Mesenchymal stem cell (in vitro differentiated cells and primary cell): ENCODE data around the gene SPHK1.

Source experiments
- DNase-seq: peaks from one replicate; pipeline ENCODE4 v3.0.0-alpha.2; 2013
- H2AFZ ChIP-seq: one replicate; pipeline ENCODE4 v1.6.1; 2013; ENCODE audit warnings: low read depth, mild to moderate bottlenecking, control low read depth, inconsistent platforms, low read length, moderate library complexity
- H2AK5ac ChIP-seq: 2 replicates; pipeline ENCODE4 v1.6.1; 2013; ENCODE audit warnings: low read length, moderate library complexity, mild to moderate bottlenecking, inconsistent platforms; ENCODE audit not compliant: severe bottlenecking
- H2BK120ac ChIP-seq: one replicate; pipeline ENCODE4 v1.6.1; 2013; ENCODE audit warnings: low read depth, mild to moderate bottlenecking, inconsistent platforms, low read length, moderate library complexity
- H2BK12ac ChIP-seq, 2 experiments: one replicate each; pipeline ENCODE4 v1.6.1; 2013; ENCODE audit warnings: inconsistent platforms in 2 of 2, low read length in 2 of 2, mild to moderate bottlenecking in 2 of 2, moderate library complexity in 2 of 2, control low read depth in 1 of 2
- H2BK15ac ChIP-seq: one replicate; pipeline ENCODE4 v1.6.1; 2013; ENCODE audit warnings: mild to moderate bottlenecking, low read depth, inconsistent platforms; ENCODE audit not compliant: poor library complexity, severe bottlenecking
- H2BK5ac ChIP-seq: 2 replicates; pipeline ENCODE4 v1.6.1; 2013; ENCODE audit warnings: low read depth, mild to moderate bottlenecking, low read length, control low read depth, inconsistent platforms; ENCODE audit not compliant: poor library complexity, severe bottlenecking
- H3K14ac ChIP-seq, 2 experiments: one replicate each; pipeline ENCODE4 v1.6.1; 2013; ENCODE audit warnings: inconsistent platforms in 2 of 2, low read length in 2 of 2, control low read depth in 1 of 2, mild to moderate bottlenecking in 1 of 2, moderate library complexity in 1 of 2
- H3K18ac ChIP-seq, 2 experiments: one replicate each; pipeline ENCODE4 v1.6.1; 2013; ENCODE audit warnings: inconsistent platforms in 2 of 2, low read length in 2 of 2, control low read depth in 1 of 2, low read depth in 1 of 2, mild to moderate bottlenecking in 1 of 2
- H3K23ac ChIP-seq, 2 experiments: one replicate each; pipeline ENCODE4 v1.6.1; 2013; ENCODE audit warnings: inconsistent platforms in 2 of 2, low read length in 2 of 2, mild to moderate bottlenecking in 2 of 2, moderate library complexity in 2 of 2, control low read depth in 1 of 2
- H3K27ac ChIP-seq: 2 replicates; pipeline ENCODE4 v1.5.1; 2013; ENCODE audit warnings: mild to moderate bottlenecking, moderate library complexity, low read length, control low read depth, inconsistent platforms; ENCODE audit not compliant: poor library complexity, severe bottlenecking
- H3K27me3 ChIP-seq, 2 experiments: 2 replicates each; pipeline versions ENCODE4 v1.6.1 to v1.7.0; 2013; ENCODE audit warnings: low read length in 2 of 2, mild to moderate bottlenecking in 2 of 2, moderate library complexity in 2 of 2, control low read depth in 1 of 2, inconsistent platforms in 1 of 2; ENCODE audit not compliant: control insufficient read depth in 1 of 2, insufficient read depth in 1 of 2
- H3K36me3 ChIP-seq, 2 experiments: 2 replicates each; pipeline versions ENCODE4 v1.6.1 to v1.7.0; 2013; ENCODE audit warnings: low read length in 2 of 2, control low read depth in 1 of 2, inconsistent platforms in 1 of 2, low read depth in 1 of 2, mild to moderate bottlenecking in 1 of 2; ENCODE audit not compliant: insufficient read depth in 2 of 2, control insufficient read depth in 1 of 2
- H3K4ac ChIP-seq, 2 experiments: one replicate each; pipeline ENCODE4 v1.6.1; 2013; ENCODE audit warnings: inconsistent platforms in 2 of 2, low read length in 2 of 2, mild to moderate bottlenecking in 2 of 2, moderate library complexity in 2 of 2, control low read depth in 1 of 2, low read depth in 1 of 2
- H3K4me1 ChIP-seq: 2 replicates; pipeline ENCODE4 v1.6.1; 2013; ENCODE audit warnings: low read depth, low read length, control low read depth; ENCODE audit not compliant: control insufficient read depth, insufficient read depth
- H3K4me2 ChIP-seq: 2 replicates; pipeline ENCODE4 v1.6.1; 2013; ENCODE audit warnings: low read length, mild to moderate bottlenecking, inconsistent platforms; ENCODE audit not compliant: poor library complexity, severe bottlenecking
- H3K4me3 ChIP-seq, 2 experiments: 2 replicates each; pipeline versions ENCODE4 v1.5.1 to v1.7.0; 2013; ENCODE audit warnings: low read length in 2 of 2, mild to moderate bottlenecking in 2 of 2, control low read depth in 1 of 2, low read depth in 1 of 2; ENCODE audit not compliant: insufficient read depth in 1 of 2
- H3K79me1 ChIP-seq: replicated peaks from 2 replicates; pipeline ENCODE4 v1.6.1; 2013; ENCODE audit warnings: mild to moderate bottlenecking, control low read depth, low read length, inconsistent platforms; ENCODE audit not compliant: poor library complexity, severe bottlenecking
- H3K9ac ChIP-seq: 2 replicates; pipeline ENCODE4 v1.7.0; 2013; ENCODE audit warnings: mild to moderate bottlenecking, low read length, moderate library complexity
- H3K9me3 ChIP-seq: 2 replicates; pipeline ENCODE4 v1.7.0; 2013; ENCODE audit warnings: mild to moderate bottlenecking, low read length; ENCODE audit not compliant: control insufficient read depth
- H4K8ac ChIP-seq: one replicate; pipeline ENCODE4 v1.6.1; 2013; ENCODE audit warnings: inconsistent platforms, mild to moderate bottlenecking, low read length, moderate library complexity
- H4K91ac ChIP-seq: one replicate; pipeline ENCODE4 v1.6.1; 2013; ENCODE audit warnings: mild to moderate bottlenecking, low read length, inconsistent platforms
- WGBS: methylation state at CpG from one replicate; pipeline ENCODE4 v1.1.7; 2013; ENCODE audit warnings: mixed read lengths; 5-methylcytosine and 5-hydroxymethylcytosine counted together

Gene SPHK1

DNA sequence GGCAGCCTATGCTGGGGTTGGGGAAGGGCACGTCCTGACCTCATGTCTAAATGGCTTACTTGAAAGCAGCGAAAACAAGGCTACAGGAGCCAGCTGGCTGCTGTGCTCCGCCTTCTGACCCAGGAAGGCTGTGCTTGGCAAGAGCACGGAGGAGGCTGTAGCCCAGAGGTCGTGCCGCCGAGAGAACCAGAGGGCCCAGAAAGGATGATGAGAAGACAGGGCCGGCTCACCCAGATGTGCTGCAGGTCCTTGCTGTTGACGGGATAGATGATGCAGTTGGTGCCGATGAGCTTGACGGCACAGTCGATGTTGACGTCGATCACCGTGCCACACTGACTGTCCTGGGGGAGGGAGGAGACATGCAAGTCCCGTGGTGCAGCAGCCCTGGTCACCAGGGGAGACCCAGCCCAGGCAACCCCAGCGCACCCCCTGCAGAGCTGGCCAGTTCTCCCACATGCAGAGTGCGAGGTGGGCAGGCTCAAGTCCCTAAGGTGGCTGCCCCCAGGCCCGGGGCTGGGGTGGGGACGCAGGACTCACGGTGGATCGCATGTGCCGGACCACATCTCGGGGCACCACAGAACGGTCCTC is 20.7 kb downstream of the SPHK1 start:
- Histone ChIP-seq H2AFZ (no peak overlapping the region), H2BK12ac (peak overlapping the region in 1 of 2 experiments; percentile 32), H3K4me2 (no peak overlapping the region), H3K4ac (no peak overlapping the region), H3K23ac (peak overlapping the region in 1 of 2 experiments; percentile 11), H3K4me1 (peaks cover 13% of the 10 kb centered on the region), H3K9me3 (no peaks in the 10 kb centered on the region), H2BK15ac (no peak overlapping the region), H2BK120ac (no peak overlapping the region), H3K79me1 (peaks cover 49% of the 10 kb centered on the region), H3K36me3 (peaks cover 47 to 63% of the 10 kb centered on the region in 2 experiments), H3K27ac (no peak overlapping the region), H2AK5ac (no peak overlapping the region), H2BK5ac (no peak overlapping the region), H4K91ac (no peak overlapping the region), H4K8ac (no peak overlapping the region), H3K4me3 (no peak overlapping the region), H3K9ac (no peak overlapping the region), H3K18ac (no peak overlapping the region), H3K27me3 (no peaks in the 10 kb centered on the region), H3K14ac (peak overlapping the region in 1 of 2 experiments; percentile 11)
- no peak for DNase-seq
- WGBS, result 96% methylated on average over 25 of the region's 25 CpGs

DNA sequence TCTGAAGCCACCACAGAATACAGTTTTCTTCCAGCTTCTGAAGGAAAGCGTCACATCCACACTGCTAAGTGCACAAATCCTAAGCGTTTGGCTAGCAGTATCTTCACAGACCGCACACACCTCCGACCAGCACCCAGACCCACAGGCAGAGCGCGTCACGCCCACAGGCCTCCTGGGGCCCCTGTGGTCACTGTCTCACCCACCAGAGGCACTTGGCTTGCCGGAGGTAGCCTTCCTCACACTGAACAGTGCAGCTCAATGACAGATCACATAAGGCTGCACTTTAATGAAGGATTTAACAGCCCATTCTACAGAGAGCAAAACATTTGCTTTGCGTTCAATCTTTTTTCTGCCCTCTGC is 21.2 kb downstream of the SPHK1 start:
- Histone ChIP-seq H3K4ac (no peak overlapping the region), H2BK120ac (no peak overlapping the region), H3K9ac (no peak overlapping the region), H2AK5ac (no peak overlapping the region), H3K27ac (no peak overlapping the region), H3K18ac (no peak overlapping the region), H2BK12ac (no peak overlapping the region), H3K79me1 (peaks cover 51% of the 10 kb centered on the region), H2BK15ac (no peak overlapping the region), H3K27me3 (no peaks in the 10 kb centered on the region), H3K4me3 (no peak overlapping the region), H4K8ac (no peak overlapping the region), H2BK5ac (no peak overlapping the region), H3K4me2 (no peak overlapping the region), H4K91ac (no peak overlapping the region), H2AFZ (no peak overlapping the region), H3K9me3 (no peaks in the 10 kb centered on the region), H3K4me1 (peaks cover 13% of the 10 kb centered on the region), H3K14ac (no peak overlapping the region), H3K36me3 (peaks cover 42 to 63% of the 10 kb centered on the region in 2 experiments), H3K23ac (no peak overlapping the region)
- no peak for DNase-seq
- 97% methylated on average over 9 of the region's 9 CpGs for WGBS

DNA sequence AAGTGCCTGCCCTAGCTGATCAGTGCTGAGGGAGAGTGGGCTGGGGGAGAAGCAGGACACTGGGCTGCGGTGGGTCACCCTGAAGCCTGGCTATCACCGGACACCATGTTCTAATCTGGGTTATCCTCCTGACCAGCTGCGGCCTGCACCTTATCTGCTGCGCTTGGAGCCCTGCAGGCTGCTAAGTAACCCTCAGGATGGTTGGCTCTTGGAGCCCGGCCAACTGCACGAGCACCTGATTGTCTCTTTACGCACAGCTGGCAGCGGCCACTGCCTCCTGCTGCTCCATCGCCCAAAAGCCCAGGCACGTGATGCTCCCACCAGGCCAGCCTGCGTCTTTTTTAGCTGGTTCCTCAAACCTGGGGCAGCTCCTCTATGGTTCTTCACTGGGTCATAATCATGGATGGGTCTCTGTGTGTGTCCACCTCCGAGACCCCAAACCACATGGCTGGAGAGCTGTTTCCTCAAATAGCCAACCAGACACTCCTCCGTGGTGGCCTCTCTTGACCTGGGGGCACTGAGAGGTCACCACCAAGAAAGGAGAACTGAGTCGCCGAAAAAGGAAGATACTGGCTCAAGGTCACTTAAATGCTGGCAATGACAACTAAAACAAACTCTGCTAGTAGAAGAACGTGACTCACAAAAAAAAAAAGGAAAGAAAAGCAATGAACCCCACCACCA is 21.7 kb downstream of the SPHK1 start:
- peak overlapping the region; percentile 48 for H4K8ac ChIP-seq
- H3K27ac ChIP-seq, result no peak overlapping the region
- no peak overlapping the region for H3K18ac ChIP-seq
- no peak overlapping the region for H2BK120ac ChIP-seq
- no peak overlapping the region for H3K4me3 ChIP-seq
- no peak for DNase-seq
- no peak overlapping the region for H3K4ac ChIP-seq
- H3K9me3 ChIP-seq, result no peaks in the 10 kb centered on the region
- H2AK5ac ChIP-seq, result no peak overlapping the region
- H2BK5ac ChIP-seq, result no peak overlapping the region
- peaks cover 36 to 59% of the 10 kb centered on the region in 2 experiments for H3K36me3 ChIP-seq
- no peak overlapping the region for H3K4me2 ChIP-seq
- no peak overlapping the region for H3K9ac ChIP-seq
- H3K27me3 ChIP-seq, result no peaks in the 10 kb centered on the region
- H4K91ac ChIP-seq, result no peak overlapping the region
- no peak overlapping the region for H3K23ac ChIP-seq
- H2AFZ ChIP-seq, result no peak overlapping the region
- H3K14ac ChIP-seq, result no peak overlapping the region
- H2BK15ac ChIP-seq, result no peak overlapping the region
- peaks cover 51% of the 10 kb centered on the region for H3K79me1 ChIP-seq
- 89% methylated on average over 16 of the region's 16 CpGs for WGBS
- H3K4me1 ChIP-seq, result peaks cover 12% of the 10 kb centered on the region
- no peak overlapping the region for H2BK12ac ChIP-seq

DNA sequence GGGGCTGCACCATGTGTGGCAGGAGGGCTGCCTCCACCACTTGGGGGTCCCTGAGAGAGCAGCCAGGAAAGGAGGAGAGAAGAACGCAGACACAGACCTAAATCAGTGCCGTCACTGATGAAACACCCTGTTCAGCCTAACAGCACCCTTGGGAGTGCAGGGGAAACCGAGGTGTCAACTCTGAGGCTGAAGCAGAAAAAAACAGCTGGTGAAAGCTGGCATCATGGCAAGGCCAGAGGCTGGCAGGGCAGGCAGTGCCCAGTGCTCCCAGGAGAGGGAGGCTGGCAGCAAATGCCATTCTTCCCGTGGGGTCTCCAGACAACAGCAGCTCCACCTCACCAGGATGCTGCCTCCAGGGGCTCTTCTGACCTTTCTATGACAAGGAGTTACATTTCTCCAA is 23.1 kb downstream of the SPHK1 start:
- Histone ChIP-seq H2AFZ (no peak overlapping the region), H3K14ac (no peak overlapping the region), H2BK12ac (no peak overlapping the region), H4K8ac (no peak overlapping the region), H3K36me3 (peaks cover 28 to 58% of the 10 kb centered on the region in 2 experiments), H3K4me2 (no peak overlapping the region), H2AK5ac (no peak overlapping the region), H3K23ac (no peak overlapping the region), H3K4me3 (peak overlapping the region in 1 of 2 experiments; percentile 12), H3K9ac (no peak overlapping the region), H3K18ac (no peak overlapping the region), H2BK120ac (no peak overlapping the region), H3K27me3 (no peaks in the 10 kb centered on the region), H2BK15ac (no peak overlapping the region), H3K27ac (no peak overlapping the region), H3K4me1 (peaks cover 11% of the 10 kb centered on the region), H3K9me3 (no peaks in the 10 kb centered on the region), H4K91ac (no peak overlapping the region), H2BK5ac (no peak overlapping the region), H3K4ac (no peak overlapping the region), H3K79me1 (peaks cover 56% of the 10 kb centered on the region)
- no peak for DNase-seq
- 83% methylated on average over 4 of the region's 4 CpGs for WGBS
